ENCODE results near the gene GTF2H1.

GRCh38 chr11:18390088-18390487 lies 67.7 kb downstream of the GTF2H1 start:
- TF ChIP-seq, protein P1, sequence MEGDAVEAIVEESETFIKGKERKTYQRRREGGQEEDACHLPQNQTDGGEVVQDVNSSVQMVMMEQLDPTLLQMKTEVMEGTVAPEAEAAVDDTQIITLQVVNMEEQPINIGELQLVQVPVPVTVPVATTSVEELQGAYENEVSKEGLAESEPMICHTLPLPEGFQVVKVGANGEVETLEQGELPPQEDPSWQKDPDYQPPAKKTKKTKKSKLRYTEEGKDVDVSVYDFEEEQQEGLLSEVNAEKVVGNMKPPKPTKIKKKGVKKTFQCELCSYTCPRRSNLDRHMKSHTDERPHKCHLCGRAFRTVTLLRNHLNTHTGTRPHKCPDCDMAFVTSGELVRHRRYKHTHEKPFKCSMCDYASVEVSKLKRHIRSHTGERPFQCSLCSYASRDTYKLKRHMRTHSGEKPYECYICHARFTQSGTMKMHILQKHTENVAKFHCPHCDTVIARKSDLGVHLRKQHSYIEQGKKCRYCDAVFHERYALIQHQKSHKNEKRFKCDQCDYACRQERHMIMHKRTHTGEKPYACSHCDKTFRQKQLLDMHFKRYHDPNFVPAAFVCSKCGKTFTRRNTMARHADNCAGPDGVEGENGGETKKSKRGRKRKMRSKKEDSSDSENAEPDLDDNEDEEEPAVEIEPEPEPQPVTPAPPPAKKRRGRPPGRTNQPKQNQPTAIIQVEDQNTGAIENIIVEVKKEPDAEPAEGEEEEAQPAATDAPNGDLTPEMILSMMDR (conservative IDR thresholded peaks at IDR 0.05), result no peak
- no peak for TF ChIP-seq EZH2 (IDR thresholded peaks at IDR 0.05; ENCODE audit: low read depth)
